ENCODE results near the gene LYRM4. TPM values are rescaled to one million over a fixed set of nuclear protein-coding genes. Genes with fewer than 3 reads are reported as not detected.

Gene LYRM4
- total RNA-seq, 1 experiment from 2014 or later, result 44.3 TPM

GRCh38 chr6:5172041-5172653 lies 88.6 kb downstream of the LYRM4 start:
- no peak overlapping the region for H3K27ac Mint-ChIP-seq
- DNase-seq, result no peak
- H3K56ac ChIP-seq (ENCODE audit: insufficient read length, low read depth, low read length), result no peak overlapping the region
- H2BK15ac ChIP-seq (ENCODE audit: low read depth, low read length), result no peak overlapping the region
- H2BK5ac ChIP-seq (ENCODE audit: insufficient read length, low read length), result no peak overlapping the region
- no peak overlapping the region for H3T11ph ChIP-seq (ENCODE audit: low read length)
- H2BK120ac ChIP-seq (ENCODE audit: low read depth, low read length, poor library complexity, severe bottlenecking), result no peak overlapping the region
- no peaks in the 10 kb centered on the region for H3K9me3 Mint-ChIP-seq
- H3K4me3 Mint-ChIP-seq, result no peak overlapping the region
- peaks cover 2% of the 10 kb centered on the region; the same call in 1 of the 2 replicates for H3K4me1 ChIP-seq (ENCODE audit: insufficient read depth, low read length)
- no peak overlapping the region for H3K18ac ChIP-seq (ENCODE audit: insufficient read length, low read depth, low read length)
- no peaks in the 10 kb centered on the region for H3K9me3 ChIP-seq (ENCODE audit: control insufficient read depth, low read depth, low read length)
- H4K8ac ChIP-seq (replicated peaks; ENCODE audit: insufficient read length, low read depth, low read length), result no peak overlapping the region
- H2AFZ ChIP-seq (ENCODE audit: low read length), result no peak overlapping the region
- no peaks in the 10 kb centered on the region; a peak in 1 of 7 replicates for H3K36me3 Mint-ChIP-seq (ENCODE audit: insufficient read depth in 1 of 3, low read depth in 3 of 3)
- H3K23me2 ChIP-seq (ENCODE audit: insufficient read length, low read depth, low read length, poor library complexity, severe bottlenecking), result no peaks in the 10 kb centered on the region
- no peaks in the 10 kb centered on the region for H3K27me3 ChIP-seq (ENCODE audit: insufficient read depth, low read length)
- H4K20me1 ChIP-seq (ENCODE audit: control insufficient read depth, insufficient read depth, insufficient read length), result no peaks in the 10 kb centered on the region
- peaks cover 3 to 21% of the 10 kb centered on the region in 2 experiments for H3K4me1 Mint-ChIP-seq
- no CpG with 5 or more reads among the region's 14 CpGs for WGBS (ENCODE audit: extremely low coverage, insufficient read length, low lambda C conversion rate)
- no peak overlapping the region for H3K23ac ChIP-seq (ENCODE audit: insufficient read length, low read depth, low read length)
- no peak overlapping the region for H3K27ac ChIP-seq (ENCODE audit: insufficient read length, low read depth, low read length)
- no peak overlapping the region for H4K91ac ChIP-seq (ENCODE audit: insufficient read length, low read depth, low read length)
- H3K79me2 ChIP-seq (ENCODE audit: insufficient read depth, low read length), result no peaks in the 10 kb centered on the region
- H3K4me2 ChIP-seq (ENCODE audit: insufficient read depth, insufficient read length, low read length), result no peak overlapping the region
- no peak overlapping the region for H4K5ac ChIP-seq (ENCODE audit: insufficient read length, low read depth, low read length)
- H2AK5ac ChIP-seq (ENCODE audit: insufficient read length, low read length), result no peak overlapping the region
- no peak overlapping the region for H2BK12ac ChIP-seq (ENCODE audit: insufficient read length, low read depth, low read length)
- H3K4ac ChIP-seq (ENCODE audit: low read depth, low read length), result no peak overlapping the region
- H2BK20ac ChIP-seq (ENCODE audit: low read depth, low read length, poor library complexity, severe bottlenecking), result no peak overlapping the region
- H3K79me1 ChIP-seq (ENCODE audit: insufficient read depth, low read depth, low read length, poor library complexity, severe bottlenecking), result no peaks in the 10 kb centered on the region
- TF ChIP-seq CTCF (conservative IDR thresholded peaks at IDR 0.05), result no peak
- H3K27me3 Mint-ChIP-seq (ENCODE audit: low read depth), result no peaks in the 10 kb centered on the region
- no peak overlapping the region for H3K9ac ChIP-seq (ENCODE audit: extremely low read depth, insufficient read length, low read length)
- no peak overlapping the region for H3K14ac ChIP-seq (ENCODE audit: insufficient read depth, low read length)

Data from H9 (cell line).